Measurements from ENCODE around the gene CBX4.
A peak's percentile ranks its signal among the peaks of the same experiment; 100 is the strongest.

DNA sequence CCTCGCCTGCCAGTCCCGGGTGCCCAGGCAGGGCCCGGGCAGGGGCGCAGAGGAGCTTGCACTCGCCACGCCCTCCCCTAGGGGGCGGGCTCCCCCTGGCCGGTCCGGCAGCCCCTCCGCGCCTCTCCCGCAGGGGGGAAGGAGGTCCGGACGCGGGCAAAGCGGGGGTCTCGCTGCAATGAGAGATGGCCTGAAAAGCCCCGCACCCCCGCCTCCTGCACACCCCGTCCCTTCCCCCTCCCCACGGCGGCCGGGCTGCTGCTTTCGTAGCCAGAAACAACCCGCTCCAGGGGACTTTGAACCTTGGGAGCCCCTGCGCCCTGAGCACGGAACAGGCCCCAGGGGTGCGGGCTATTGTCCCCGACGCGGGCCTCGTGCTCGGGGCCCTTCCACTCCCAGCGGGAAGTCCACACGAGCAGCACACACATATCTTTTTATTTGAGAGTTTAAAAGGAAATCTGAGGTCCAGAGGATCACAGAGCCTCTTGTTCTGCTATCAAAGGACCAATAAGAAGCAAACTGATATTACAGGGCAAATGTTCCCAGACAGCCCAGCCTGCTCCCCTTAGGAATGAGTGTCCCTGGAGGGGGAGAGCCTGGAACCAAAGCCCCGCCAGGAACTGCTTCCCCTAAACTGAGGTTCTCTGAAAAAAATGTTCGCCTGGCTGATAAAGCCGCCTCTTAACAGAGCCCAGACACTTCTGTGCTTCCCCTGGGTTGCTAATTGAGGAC, 5.8 kb upstream of the CBX4 start:
- TF ChIP-seq CTCF (optimal IDR thresholded peaks at IDR 0.05 in 1 of 3, IDR thresholded peaks at IDR 0.05 in 1 of 3, conservative IDR thresholded peaks at IDR 0.05 in 1 of 3; ENCODE audit: extremely low read depth in 1 of 3, insufficient read depth in 2 of 3, low read length in 3 of 3), result peak; percentile 21 to 77 (median 75)
- TF ChIP-seq EZH2 (IDR thresholded peaks at IDR 0.05; ENCODE audit: low read length), result no peak

All from keratinocyte (primary cell).